Osteoblast (primary cell): ENCODE data around the gene MAP3K20. TPM values are rescaled to one million over a fixed set of nuclear protein-coding genes. Genes with fewer than 3 reads are reported as not detected.

ENCODE experiments used
- DNase-seq: peaks from one replicate; pipeline ENCODE4 v3.0.0; 2011; ENCODE audit warnings: low spot score, mixed read lengths; ENCODE audit not compliant: insufficient read length; ENCODE audit errors: missing footprints
- H2AFZ ChIP-seq: 2 replicates; pipeline ENCODE4 v1.6.0; 2011; ENCODE audit warnings: mild to moderate bottlenecking, low read length
- H3K27ac ChIP-seq: 2 replicates; pipeline ENCODE4 v1.5.1; 2011; ENCODE audit warnings: mild to moderate bottlenecking, low read depth, low read length, moderate library complexity
- H3K27me3 ChIP-seq: 2 replicates; pipeline ENCODE4 v1.6.0; 2012; ENCODE audit warnings: mild to moderate bottlenecking, control low read depth, inconsistent platforms, low read length, moderate library complexity; ENCODE audit not compliant: insufficient read depth
- H3K36me3 ChIP-seq: 2 replicates; pipeline ENCODE4 v1.5.1; 2011; ENCODE audit warnings: mild to moderate bottlenecking, low read length, control low read depth, moderate library complexity; ENCODE audit not compliant: insufficient read depth
- H3K4me1 ChIP-seq: 2 replicates; pipeline ENCODE4 v1.5.1; 2011; ENCODE audit warnings: mild to moderate bottlenecking, low read length, control low read depth, moderate library complexity; ENCODE audit not compliant: insufficient read depth
- H3K4me2 ChIP-seq: 2 replicates; pipeline ENCODE4 v1.6.0; 2011; ENCODE audit warnings: mild to moderate bottlenecking, low read length; ENCODE audit not compliant: insufficient read depth
- H3K4me3 ChIP-seq: fragments of 200-600 bp; sonication (generic); 3 replicates; pipeline ENCODE4 v1.5.1; 2012; ENCODE audit warnings: mild to moderate bottlenecking, low read length, inconsistent platforms; ENCODE audit not compliant: insufficient read depth
- H3K79me2 ChIP-seq: 2 replicates; pipeline ENCODE4 v1.6.0; 2012; ENCODE audit warnings: mild to moderate bottlenecking, low read length, control low read depth, inconsistent platforms; ENCODE audit not compliant: insufficient read depth
- H3K9me3 ChIP-seq: 2 replicates; pipeline ENCODE4 v1.5.1; 2011; ENCODE audit warnings: low read depth, low read length, control low read depth
- H4K20me1 ChIP-seq: 2 replicates; pipeline ENCODE4 v1.6.0; 2012; ENCODE audit warnings: mild to moderate bottlenecking, low read length, control low read depth; ENCODE audit not compliant: insufficient read depth
- CTCF ChIP-seq: IDR thresholded peaks from 2 replicates; pipeline ENCODE4 v1.5.1; 2011; ENCODE audit warnings: mild to moderate bottlenecking, low read depth, low read length, moderate library complexity; ENCODE audit errors: extremely low read depth
- total RNA-seq: library from RNA; depleted of rRNA; stranded (reverse); fragments of >200 nt; gene quantifications from 2 replicates; pipeline ENCODE4 v1.2.3, GENCODE V29; 2012

The MAP3K20 gene
- total RNA-seq, 1 donor = 56.1 TPM

- no peak for DNase-seq
- Histone ChIP-seq H3K4me2 (peak overlapping the region; percentile 37), H3K27ac (peak overlapping the region; percentile 87)
Measured at GRCh38 chr2:173087214-173087581, 11.6 kb downstream of the MAP3K20 start.

GRCh38 chr2:173087793-173088496 lies 12.3 kb downstream of the MAP3K20 start:
- H3K79me2 ChIP-seq = peaks cover 96% of the 10 kb centered on the region
- H3K4me2 ChIP-seq = no peak overlapping the region
- H3K27ac ChIP-seq = peak overlapping the region; percentile 87
- peaks cover 40% of the 10 kb centered on the region for H3K4me1 ChIP-seq
- peaks cover 10% of the 10 kb centered on the region for H3K36me3 ChIP-seq
- no peak for TF ChIP-seq CTCF
- DNase-seq = no peak
- H2AFZ ChIP-seq = no peak overlapping the region
- no peak overlapping the region for H3K4me3 ChIP-seq
- no peaks in the 10 kb centered on the region for H3K9me3 ChIP-seq
- no peaks in the 10 kb centered on the region for H4K20me1 ChIP-seq
- no peaks in the 10 kb centered on the region for H3K27me3 ChIP-seq

More at GRCh38 chr2:173087214-173087581, 11.6 kb downstream of the MAP3K20 start:
- Histone ChIP-seq H4K20me1 (no peaks in the 10 kb centered on the region), H3K79me2 (peaks cover 96% of the 10 kb centered on the region), H3K4me1 (peaks cover 40% of the 10 kb centered on the region), H3K9me3 (no peaks in the 10 kb centered on the region), H3K4me3 (peak overlapping the region; percentile 8), H3K27me3 (no peaks in the 10 kb centered on the region), H2AFZ (no peak overlapping the region), H3K36me3 (peaks cover 13% of the 10 kb centered on the region)
- no peak for TF ChIP-seq CTCF

- no peak overlapping the region for H2AFZ ChIP-seq
- peaks cover 29% of the 10 kb centered on the region for H3K4me1 ChIP-seq
- H3K79me2 ChIP-seq = peaks cover 89% of the 10 kb centered on the region
- DNase-seq = no peak
- no peaks in the 10 kb centered on the region for H3K9me3 ChIP-seq
- H3K27ac ChIP-seq = peak overlapping the region; percentile 56
- H3K27me3 ChIP-seq = no peaks in the 10 kb centered on the region
- peaks cover 10% of the 10 kb centered on the region for H3K36me3 ChIP-seq
- peak overlapping the region; percentile 28 for H3K4me2 ChIP-seq
- no peak overlapping the region for H3K4me3 ChIP-seq
- H4K20me1 ChIP-seq = no peaks in the 10 kb centered on the region
- TF ChIP-seq CTCF = no peak
Measured at GRCh38 chr2:173090276-173090877, 14.7 kb downstream of the MAP3K20 start.

- Histone ChIP-seq H3K79me2 (peaks cover 90% of the 10 kb centered on the region), H3K27me3 (no peaks in the 10 kb centered on the region), H4K20me1 (no peaks in the 10 kb centered on the region), H3K36me3 (peaks cover 10% of the 10 kb centered on the region), H2AFZ (no peak overlapping the region), H3K4me1 (peaks cover 29% of the 10 kb centered on the region), H3K27ac (peak overlapping the region; percentile 56), H3K4me2 (peak overlapping the region; percentile 28), H3K9me3 (no peaks in the 10 kb centered on the region), H3K4me3 (no peak overlapping the region)
- TF ChIP-seq CTCF = peak; percentile 50
- DNase-seq = no peak
Measured at GRCh38 chr2:173090973-173091660, 15.5 kb downstream of the MAP3K20 start.
